GM23248 (cell line): ENCODE measurements around the gene LIME1. TPM values are rescaled to one million over a fixed set of nuclear protein-coding genes. Genes with fewer than 3 reads are reported as not detected.

Source experiments
- DNase-seq: peaks from one replicate; pipeline ENCODE4 v3.0.0-alpha.2; 2015
- H2AFZ ChIP-seq: fragments of 200-600 bp; sonication (generic); 2 replicates; pipeline ENCODE4 v1.6.1; 2016; ENCODE audit warnings: antibody characterized with exemption
- H3F3A ChIP-seq: fragments of 200-600 bp; sonication (generic); 2 replicates; pipeline ENCODE4 v1.6.1; 2016; ENCODE audit warnings: mild to moderate bottlenecking, antibody characterized with exemption, mixed run types; ENCODE audit not compliant: insufficient read depth
- H3K27ac ChIP-seq: fragments of 200-600 bp; sonication (generic); 2 replicates; pipeline ENCODE4 v1.5.1; 2016; ENCODE audit warnings: mild to moderate bottlenecking
- H3K27me3 ChIP-seq: fragments of 200-600 bp; sonication (generic); replicated peaks from 2 replicates; pipeline ENCODE4 v1.6.1; 2016; ENCODE audit warnings: mild to moderate bottlenecking; ENCODE audit not compliant: insufficient read depth
- H3K36me3 ChIP-seq: fragments of 200-600 bp; sonication (generic); 2 replicates; pipeline ENCODE4 v1.6.1; 2016; ENCODE audit warnings: low read depth, mild to moderate bottlenecking
- H3K4me1 ChIP-seq: fragments of 200-600 bp; sonication (generic); 2 replicates; pipeline ENCODE4 v1.6.1; 2016; ENCODE audit warnings: mild to moderate bottlenecking; ENCODE audit not compliant: insufficient read depth
- H3K4me2 ChIP-seq: fragments of 200-600 bp; sonication (generic); one replicate; pipeline ENCODE4 v1.6.1; 2016; ENCODE audit warnings: mild to moderate bottlenecking; ENCODE audit not compliant: unreplicated experiment
- H3K4me3 ChIP-seq: fragments of 200-600 bp; sonication (generic); 2 replicates; pipeline ENCODE4 v1.5.1; 2016; ENCODE audit warnings: mild to moderate bottlenecking
- H3K79me2 ChIP-seq: fragments of 200-600 bp; sonication (generic); 2 replicates; pipeline ENCODE4 v1.6.1; 2016; ENCODE audit warnings: mild to moderate bottlenecking; ENCODE audit not compliant: insufficient read depth
- H3K9ac ChIP-seq: fragments of 200-600 bp; sonication (generic); 2 replicates; pipeline ENCODE4 v1.6.1; 2016; ENCODE audit warnings: mild to moderate bottlenecking
- H3K9me2 ChIP-seq: fragments of 200-600 bp; sonication (generic); 2 replicates; pipeline ENCODE4 v1.6.1; 2016; ENCODE audit warnings: mixed run types, mild to moderate bottlenecking, moderate library complexity; ENCODE audit not compliant: insufficient read depth
- H3K9me3 ChIP-seq: fragments of 200-600 bp; sonication (generic); one replicate; pipeline ENCODE4 v1.6.1; 2017; ENCODE audit warnings: low read depth
- H4K20me1 ChIP-seq: fragments of 200-600 bp; sonication (generic); 2 replicates; pipeline ENCODE4 v1.6.0; 2016; ENCODE audit not compliant: insufficient read depth
- EZH2 ChIP-seq: fragments of 200-600 bp; sonication (generic); IDR thresholded peaks from 2 replicates; pipeline ENCODE4 v1.6.1; 2018; ENCODE audit warnings: antibody characterized with exemption, mild to moderate bottlenecking; ENCODE audit not compliant: insufficient read depth, poor library complexity, severe bottlenecking
- EZH2phosphoT487 ChIP-seq: fragments of 200-600 bp; sonication (generic); IDR thresholded peaks from 2 replicates; pipeline ENCODE4 v1.6.1; 2018; ENCODE audit warnings: antibody characterized with exemption, moderate library complexity, mild to moderate bottlenecking, low read depth; ENCODE audit not compliant: insufficient read depth
- WGBS, 2 experiments: methylation state at CpG; one replicate each; pipeline ENCODE4 v1.1.6; 2015 to 2017; ENCODE audit warnings: low lambda C conversion rate in 2 of 2, low coverage in 1 of 2; ENCODE audit errors: missing lambda C conversion rate in 2 of 2; 5-methylcytosine and 5-hydroxymethylcytosine counted together
- in situ Hi-C: fragments of 300-500 bp; cut with MboI; formaldehyde crosslinking; loops from 2 replicates; pipeline ENCODE4 v1.15.0; 2020
- polyA plus RNA-seq: library from polyadenylated mRNA; unstranded; fragments of >200 nt; fragmentation: Nextera tagmentation; extraction: Ambion mirVana; gene quantifications from 2 replicates; pipeline ENCODE4 v1.2.1, GENCODE V29; 2016
- total RNA-seq: library from RNA; depleted of rRNA; stranded (reverse); fragments of >200 nt; shearing (Covaris generic); gene quantifications from 2 replicates; pipeline ENCODE4 v1.2.3, GENCODE V29; 2014

The LIME1 gene
- total and polyA plus RNA-seq, 2 experiments from 2014 or later, result 3.7 to 14.1 TPM

- TF ChIP-seq EZH2 (no peak), EZH2phosphoT487 (no peak)
- H3K9me2 ChIP-seq, result no peaks in the 10 kb centered on the region
- no peak overlapping the region for H3K9ac ChIP-seq
- H3K27ac ChIP-seq, result no peak overlapping the region
- no peaks in the 10 kb centered on the region for H3K9me3 ChIP-seq
- H3K4me2 ChIP-seq, result no peak overlapping the region
- in situ Hi-C loops, result no loop called here
- no peaks in the 10 kb centered on the region for H4K20me1 ChIP-seq
- H2AFZ ChIP-seq, result no peak overlapping the region
- DNase-seq, result no peak
- no peaks in the 10 kb centered on the region for H3K79me2 ChIP-seq
- H3K4me1 ChIP-seq, result no peaks in the 10 kb centered on the region
- H3F3A ChIP-seq, result peaks cover 8% of the 10 kb centered on the region; the same call in 1 of the 2 replicates
- WGBS, 2 experiments, result 90% methylated on average over 11 of the region's 11 CpGs
- 0 out of 2 replicates have a peak, but pooled peaks cover 1% of the 10 kb centered on the region for H3K36me3 ChIP-seq
- H3K4me3 ChIP-seq, result no peak overlapping the region
- H3K27me3 ChIP-seq, result no peaks in the 10 kb centered on the region
Observed at GRCh38 chr20:63748934-63749270, 12.4 kb downstream of the LIME1 start.

- Histone ChIP-seq H3K4me2 (no peak overlapping the region), H3K9ac (no peak overlapping the region), H3F3A (no peaks in the 10 kb centered on the region), H3K4me3 (no peak overlapping the region), H3K36me3 (no peaks in the 10 kb centered on the region), H3K4me1 (no peaks in the 10 kb centered on the region), H2AFZ (no peak overlapping the region), H3K9me2 (no peaks in the 10 kb centered on the region), H4K20me1 (no peaks in the 10 kb centered on the region), H3K9me3 (no peaks in the 10 kb centered on the region), H3K79me2 (no peaks in the 10 kb centered on the region), H3K27me3 (no peaks in the 10 kb centered on the region), H3K27ac (no peak overlapping the region)
- DNase-seq, result no peak
- in situ Hi-C loops, result no loop called here
- 89 to 90% methylated on average over 16 of the region's 16 CpGs for WGBS, 2 experiments
- TF ChIP-seq EZH2 (no peak), EZH2phosphoT487 (no peak)
Observed at GRCh38 chr20:63749597-63750508, 13.4 kb downstream of the LIME1 start.

DNA sequence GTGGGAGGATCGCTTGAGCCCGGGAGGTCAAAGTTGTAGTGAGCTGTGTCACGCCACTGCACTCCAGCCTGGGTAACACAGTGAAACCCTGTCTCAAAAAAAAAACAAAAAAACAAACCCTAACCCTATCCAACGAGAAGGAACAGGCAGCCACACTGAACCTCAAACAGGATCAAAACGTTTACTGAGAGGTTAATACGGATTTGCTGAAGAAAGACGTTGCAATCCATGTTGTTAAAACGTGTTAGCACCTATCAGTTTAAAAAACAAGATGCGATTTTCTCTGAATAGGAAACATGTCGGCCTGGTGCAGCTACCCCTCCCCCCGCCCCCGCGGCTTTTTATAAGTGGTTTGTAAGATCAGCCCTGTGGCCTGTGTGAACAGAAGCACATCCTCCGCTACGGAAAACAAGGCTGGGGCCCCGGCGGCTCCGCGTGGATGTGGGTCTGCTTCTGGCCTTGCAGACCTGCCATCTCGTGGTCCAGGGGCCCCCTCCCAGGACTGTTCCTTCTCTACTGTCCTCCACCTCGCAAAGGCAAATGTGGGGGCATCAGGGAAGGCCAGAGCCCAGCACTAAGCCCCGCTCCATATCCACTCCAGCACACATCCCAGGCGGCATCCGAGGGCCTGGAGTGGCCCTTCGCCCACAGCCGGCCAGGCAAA, 14.5 kb downstream of the LIME1 start:
- no peak for DNase-seq

GRCh38 chr20:63751471-63752271, 15.2 kb downstream of the LIME1 start:
- no peak overlapping the region for H3K4me3 ChIP-seq
- DNase-seq, result no peak
- H3K9me3 ChIP-seq, result no peaks in the 10 kb centered on the region
- H3K27me3 ChIP-seq, result no peaks in the 10 kb centered on the region
- H3K27ac ChIP-seq, result no peak overlapping the region
- no peaks in the 10 kb centered on the region for H4K20me1 ChIP-seq
- no peaks in the 10 kb centered on the region for H3F3A ChIP-seq
- no peak overlapping the region for H2AFZ ChIP-seq
- in situ Hi-C loops, result no loop called here
- H3K79me2 ChIP-seq, result no peaks in the 10 kb centered on the region
- H3K4me1 ChIP-seq, result no peaks in the 10 kb centered on the region
- H3K9me2 ChIP-seq, result no peaks in the 10 kb centered on the region
- 74 to 91% methylated on average over 12 to 37 of the region's 45 CpGs for WGBS, 2 experiments
- H3K9ac ChIP-seq, result no peak overlapping the region
- H3K36me3 ChIP-seq, result no peaks in the 10 kb centered on the region
- H3K4me2 ChIP-seq, result no peak overlapping the region
- TF ChIP-seq EZH2phosphoT487 (no peak), EZH2 (no peak)

More for the DNA sequence above, 14.5 kb downstream of the LIME1 start:
- H3K9me3 ChIP-seq, result no peaks in the 10 kb centered on the region
- in situ Hi-C loops, result no loop called here
- TF ChIP-seq EZH2phosphoT487 (no peak), EZH2 (no peak)
- H3K27ac ChIP-seq, result no peak overlapping the region
- no peaks in the 10 kb centered on the region for H3K9me2 ChIP-seq
- 73 to 78% methylated on average over 25 to 26 of the region's 26 CpGs for WGBS, 2 experiments
- no peaks in the 10 kb centered on the region for H3K4me1 ChIP-seq
- H2AFZ ChIP-seq, result no peak overlapping the region
- no peaks in the 10 kb centered on the region for H4K20me1 ChIP-seq
- H3F3A ChIP-seq, result no peaks in the 10 kb centered on the region
- H3K4me3 ChIP-seq, result no peak overlapping the region
- no peaks in the 10 kb centered on the region for H3K79me2 ChIP-seq
- no peak overlapping the region for H3K9ac ChIP-seq
- no peak overlapping the region for H3K4me2 ChIP-seq
- H3K36me3 ChIP-seq, result no peaks in the 10 kb centered on the region
- no peaks in the 10 kb centered on the region for H3K27me3 ChIP-seq
